GM12801 (cell line): Measurements from ENCODE around the gene SPTSSB.

Source experiments
- CTCF ChIP-seq: IDR thresholded peaks from one replicate; pipeline ENCODE4 v1.5.1; 2011; ENCODE audit warnings: control low read depth; ENCODE audit not compliant: insufficient read length; ENCODE audit errors: extremely low read depth

Gene SPTSSB

GRCh38 chr3:161412123-161412522 is 40.8 kb upstream of the SPTSSB start:
- TF ChIP-seq CTCF = no peak

DNA sequence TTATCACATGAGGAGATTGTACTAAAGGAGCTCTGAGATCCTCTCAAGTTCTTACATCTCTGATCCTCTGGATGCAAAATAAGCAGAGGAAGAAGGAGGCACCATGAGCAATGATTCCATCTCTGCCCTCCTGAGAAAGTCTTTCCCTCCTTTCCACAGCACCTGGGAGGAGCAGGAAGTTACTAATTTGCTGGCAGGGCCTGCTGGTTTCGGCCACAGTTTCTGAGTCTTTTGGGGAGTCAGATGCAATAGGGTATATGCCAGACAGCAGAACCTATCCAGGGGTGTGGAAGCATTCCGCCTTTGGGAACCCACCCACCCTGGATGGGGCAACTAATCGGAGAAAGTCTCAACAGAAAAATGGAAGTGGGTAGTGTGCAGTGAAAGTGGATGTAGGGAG is 38.5 kb upstream of the SPTSSB start:
- TF ChIP-seq CTCF = no peak

DNA sequence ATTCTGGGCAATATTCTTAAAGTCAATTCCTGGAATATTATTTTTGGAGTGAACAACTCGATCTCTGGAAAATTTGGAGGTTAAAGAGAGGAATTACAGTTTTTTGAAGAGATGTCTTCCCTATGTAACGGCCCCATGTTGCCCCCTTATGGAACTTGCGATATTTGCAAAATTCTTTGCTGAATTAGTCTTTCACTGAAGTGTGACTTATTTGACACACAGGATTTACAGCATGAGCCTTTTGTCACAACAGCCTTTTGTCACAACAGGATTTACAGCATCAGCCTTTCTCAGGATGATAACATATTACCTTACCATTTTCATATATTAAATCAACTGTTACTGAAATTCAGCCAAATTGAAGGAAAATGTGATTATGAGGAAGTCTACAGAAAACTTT is 37.8 kb upstream of the SPTSSB start:
- no peak for TF ChIP-seq CTCF

DNA sequence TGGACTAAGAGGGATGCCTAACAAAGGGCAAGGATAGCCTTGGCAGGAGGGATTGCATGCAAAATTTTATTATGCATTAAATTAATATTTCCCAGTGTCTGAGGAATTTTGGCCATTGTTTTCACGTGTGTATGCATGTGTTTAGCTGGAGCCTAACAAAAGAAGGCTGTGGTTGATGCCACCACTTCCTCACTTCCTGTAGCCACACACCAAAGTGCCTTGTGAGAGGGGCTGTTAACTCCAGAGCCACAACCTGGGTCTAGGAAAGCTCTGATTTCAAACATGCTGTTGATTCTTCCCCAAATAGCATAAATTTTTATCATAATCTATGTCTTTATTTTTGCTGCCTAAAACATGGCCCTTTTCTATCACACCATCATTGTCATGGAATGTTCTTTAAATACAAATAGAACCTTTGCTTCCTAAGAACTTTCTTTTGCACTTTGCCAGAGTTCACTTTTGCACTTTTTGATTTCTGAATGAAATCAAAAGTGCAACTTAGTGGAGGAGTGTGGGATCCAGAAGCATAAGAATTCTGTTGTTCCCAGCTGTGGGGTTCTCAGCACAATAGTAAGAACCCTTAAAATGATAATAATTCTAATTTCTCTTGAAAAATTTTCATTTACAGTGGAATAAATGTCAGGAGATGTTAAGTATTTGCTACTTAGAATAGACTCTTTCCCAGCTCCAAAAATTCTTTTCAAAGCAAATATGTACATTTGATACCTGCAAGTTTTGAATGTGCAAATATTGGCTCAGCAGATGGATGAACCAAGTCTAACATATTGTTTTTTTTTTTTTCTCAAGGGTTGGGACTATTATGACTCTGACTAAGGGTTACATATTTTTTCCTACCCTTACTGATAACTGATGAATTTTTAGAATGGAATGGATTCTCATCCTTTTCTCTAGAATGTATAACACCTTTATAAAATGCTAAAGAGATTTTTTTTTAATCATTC is 35.6 kb upstream of the SPTSSB start:
- no peak for TF ChIP-seq CTCF

GRCh38 chr3:161405836-161406235 is 34.5 kb upstream of the SPTSSB start:
- TF ChIP-seq CTCF = no peak

GRCh38 chr3:161405087-161405486 is 33.8 kb upstream of the SPTSSB start:
- no peak for TF ChIP-seq CTCF

DNA sequence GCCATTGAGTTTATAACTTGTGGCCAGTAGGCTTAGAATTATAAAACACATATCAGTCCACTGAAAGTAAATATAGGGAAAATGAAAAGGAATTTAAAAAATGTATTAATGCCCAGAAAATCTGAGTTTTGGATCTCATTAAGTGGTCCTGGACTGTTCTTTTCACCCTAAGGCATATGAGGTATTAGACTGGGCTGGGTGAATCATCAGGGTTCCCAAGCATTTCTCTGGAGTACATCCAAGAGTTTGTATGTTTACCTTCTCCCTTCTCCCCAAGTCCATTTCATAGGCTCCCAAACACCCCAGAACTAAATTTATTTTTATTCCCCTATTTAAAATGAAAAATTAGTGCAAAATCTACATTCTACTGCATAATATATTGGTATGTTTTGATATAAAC is 31.9 kb upstream of the SPTSSB start:
- no peak for TF ChIP-seq CTCF
